Ramos (cell line): ENCODE measurements around the gene RAB27B.

Source experiments
- in situ Hi-C: fragments of 300-500 bp; cut with MboI; formaldehyde crosslinking; loops from one replicate; pipeline ENCODE4 v1.14.3; 2022; ENCODE audit warnings: low sequenced_read_pairs; ENCODE audit not compliant: unreplicated experiment

The RAB27B gene

GRCh38 chr18:54904581-54904980, 76.3 kb downstream of the RAB27B start:
- in situ Hi-C loops = no loop called here

- in situ Hi-C loops = no loop called here
These were observed 77.4 kb downstream of the RAB27B start for GRCh38 chr18:54905629-54906028.

GRCh38 chr18:54906331-54907185, 78.3 kb downstream of the RAB27B start:
- in situ Hi-C loops = no loop called here

- in situ Hi-C loops = no loop called here
These were observed 81.3 kb downstream of the RAB27B start for GRCh38 chr18:54909538-54909937.

- in situ Hi-C loops = no loop called here
These were observed 82.1 kb downstream of the RAB27B start for GRCh38 chr18:54910161-54910919.

- in situ Hi-C loops = no loop called here
These were observed 83.3 kb downstream of the RAB27B start for GRCh38 chr18:54911551-54911950.

- in situ Hi-C loops = no loop called here
These were observed 86.5 kb downstream of the RAB27B start for GRCh38 chr18:54914816-54915215.

- in situ Hi-C loops = no loop called here
These were observed 88.2 kb downstream of the RAB27B start for GRCh38 chr18:54916507-54916906.

- in situ Hi-C loops = no loop called here
These were observed 89.8 kb downstream of the RAB27B start for GRCh38 chr18:54918060-54918459.

GRCh38 chr18:54919412-54919811, 91.1 kb downstream of the RAB27B start:
- in situ Hi-C loops = no loop called here

GRCh38 chr18:54923339-54923956, 95.2 kb downstream of the RAB27B start:
- in situ Hi-C loops = no loop called here

GRCh38 chr18:54924948-54925347, 96.7 kb downstream of the RAB27B start:
- in situ Hi-C loops = no loop called here

- in situ Hi-C loops = no loop called here
These were observed 98.5 kb downstream of the RAB27B start for GRCh38 chr18:54926593-54927325.

- in situ Hi-C loops = no loop called here
These were observed 100.0 kb downstream of the RAB27B start for GRCh38 chr18:54928236-54928635.

GRCh38 chr18:54931152-54931551, 102.9 kb downstream of the RAB27B start:
- in situ Hi-C loops = no loop called here

- in situ Hi-C loops = no loop called here
These were observed 104.2 kb downstream of the RAB27B start for GRCh38 chr18:54932472-54932871.

- in situ Hi-C loops = no loop called here
These were observed 110.2 kb downstream of the RAB27B start for GRCh38 chr18:54938506-54938905.

- in situ Hi-C loops = no loop called here
These were observed 111.2 kb downstream of the RAB27B start for GRCh38 chr18:54939361-54939917.

GRCh38 chr18:54942144-54942543, 113.9 kb downstream of the RAB27B start:
- in situ Hi-C loops = no loop called here

- in situ Hi-C loops = no loop called here
These were observed 114.3 kb downstream of the RAB27B start for GRCh38 chr18:54942569-54942968.
